Endothelial cell of umbilical vein (primary cell): ENCODE data around the gene RFK. TPM values are rescaled to one million over a fixed set of nuclear protein-coding genes. Genes with fewer than 3 reads are reported as not detected.

ENCODE experiments used
- BruUV-seq: library from RNA; stranded (reverse); fragments of 400-500 nt; replicated peaks from 2 replicates; lab custom pipeline; 2021; lab: Mats Ljungman, UMichigan
- CTCF ChIA-PET: fragments of 300-600, 350-600 bp; sonication (Branson Sonifier 250); formaldehyde crosslinking; loops from one replicate; lab custom pipeline; 2021; ENCODE audit warnings: antibody characterized with exemption, inconsistent platforms; lab: Charles Lee
- POLR2A ChIA-PET: fragments of 300-600, 350-600 bp; sonication (Branson Sonifier 250); formaldehyde crosslinking; loops from one replicate; lab custom pipeline; 2021; ENCODE audit warnings: antibody characterized with exemption, inconsistent platforms; lab: Charles Lee
- DNase-seq: peaks from one replicate; pipeline ENCODE4 v3.0.0-alpha.2; 2011; ENCODE audit warnings: low read depth, low spot score
- FAIRE-seq: peaks from 2 replicates; lab custom pipeline; 2011; peaks lifted over from hg19 to GRCh38; lab: Jason Lieb, UNC
- H2AFZ ChIP-seq: 2 replicates; pipeline ENCODE4 v1.6.0; 2012; ENCODE audit warnings: low read depth, low read length, control low read depth, inconsistent platforms
- H3K27ac ChIP-seq: 2 replicates; pipeline ENCODE4 v1.5.1; 2011; ENCODE audit warnings: low read depth, mild to moderate bottlenecking, control low read depth, low read length, moderate library complexity; ENCODE audit not compliant: insufficient read depth
- H3K27me3 ChIP-seq, 2 experiments: 2 replicates each; pipeline versions ENCODE4 v1.6.0 to v1.6.1; 2011; ENCODE audit warnings: low read length in 2 of 2, mixed read lengths in 1 of 2; ENCODE audit not compliant: control insufficient read depth in 2 of 2, insufficient read depth in 2 of 2
- H3K36me3 ChIP-seq, 2 experiments: 2 replicates in 1 of 2; 3 replicates in 1 of 2; pipeline ENCODE4 v1.5.1; 2011; ENCODE audit warnings: low read length in 2 of 2, mild to moderate bottlenecking in 1 of 2, moderate library complexity in 1 of 2; ENCODE audit not compliant: control insufficient read depth in 2 of 2, insufficient read depth in 2 of 2; ENCODE audit errors: extremely low read depth in 1 of 2
- H3K4me1 ChIP-seq: 3 replicates; pipeline ENCODE4 v1.5.1; 2011; ENCODE audit warnings: mild to moderate bottlenecking, low read length; ENCODE audit not compliant: control insufficient read depth, insufficient read depth; ENCODE audit errors: extremely low read depth
- H3K4me2 ChIP-seq: 2 replicates; pipeline ENCODE4 v1.6.1; 2011; ENCODE audit warnings: low read length, control low read depth, mixed read lengths; ENCODE audit not compliant: insufficient read depth
- H3K4me3 ChIP-seq, 3 experiments: fragments of 200-600 bp in 1 of 3; sonication (generic), shearing (Covaris generic) in 1 of 3; replicated peaks in 1 of 3; 2 replicates each; pipeline ENCODE4 v1.5.1; 2011 to 2016; ENCODE audit warnings: control low read depth in 3 of 3, low read length in 3 of 3, mild to moderate bottlenecking in 2 of 3, inconsistent platforms in 1 of 3, low read depth in 1 of 3, moderate library complexity in 1 of 3; ENCODE audit not compliant: insufficient read depth in 1 of 3
- H3K79me2 ChIP-seq: 2 replicates; pipeline ENCODE4 v1.6.0; 2012; ENCODE audit warnings: low read length, inconsistent platforms; ENCODE audit not compliant: control insufficient read depth, insufficient read depth
- H3K9ac ChIP-seq: replicated peaks from 2 replicates; pipeline ENCODE3; 2011; ENCODE audit warnings: low read length, control low read depth; ENCODE audit not compliant: insufficient read depth; ENCODE audit errors: extremely low read depth
- H3K9me1 ChIP-seq: replicated peaks from 3 replicates; pipeline ENCODE4 v1.6.0; 2011; ENCODE audit warnings: mild to moderate bottlenecking, low read length; ENCODE audit not compliant: control insufficient read depth, insufficient read depth; ENCODE audit errors: extremely low read depth
- H3K9me3 ChIP-seq: replicated peaks from 2 replicates; pipeline ENCODE4 v1.5.1; 2012; ENCODE audit warnings: low read length, inconsistent platforms; ENCODE audit not compliant: control insufficient read depth, insufficient read depth
- H4K20me1 ChIP-seq: replicated peaks from 2 replicates; pipeline ENCODE3; 2011; ENCODE audit warnings: mild to moderate bottlenecking, low read length; ENCODE audit not compliant: control insufficient read depth, insufficient read depth; ENCODE audit errors: extremely low read depth
- EZH2 ChIP-seq: IDR thresholded peaks from 2 replicates; pipeline ENCODE4 v1.6.1; 2012; ENCODE audit warnings: borderline replicate concordance, low read depth, mild to moderate bottlenecking, moderate library complexity, low read length, inconsistent platforms; ENCODE audit not compliant: severe bottlenecking
- JUN ChIP-seq: IDR thresholded peaks from 2 replicates; pipeline ENCODE4 v1.6.1; 2011; ENCODE audit warnings: borderline replicate concordance, low read depth; ENCODE audit not compliant: insufficient read length, insufficient read depth
- POLR2AphosphoS5 ChIP-seq: IDR thresholded peaks from 2 replicates; pipeline ENCODE4 v1.6.1; 2012; ENCODE audit warnings: low read depth, mild to moderate bottlenecking, control low read depth, low read length, moderate library complexity; ENCODE audit not compliant: insufficient read depth
- dilution Hi-C: fragments of 300-500 bp; cut with MboI; formaldehyde crosslinking; loops from one replicate; pipeline ENCODE4 v1.15.0; 2019; ENCODE audit warnings: low sequenced_read_pairs; ENCODE audit not compliant: extremely low pct_ligation_motif_present
- intact Hi-C: fragments of 100-400 bp; cut with micrococcal nuclease; formaldehyde crosslinking; loops from one replicate; pipeline ENCODE4 v1.10.0; 2022
- polyA plus RNA-seq, 4 experiments: library from polyadenylated mRNA; depleted of rRNA in 3 of 4; stranded (reverse) in 3 of 4; unstranded in 1 of 4; fragments of >200 nt; gene quantifications; 2 replicates each; pipeline versions ENCODE4 v1.2.1 to v1.2.3, GENCODE V29; 2011 to 2012; ENCODE audit warnings: missing spikeins in 1 of 4
- total RNA-seq: library from RNA; stranded (reverse); gene quantifications from 2 replicates; pipeline ENCODE4 v1.2.3, GENCODE V29; 2021
- TF ChIP-seq, protein P1 (sequence below), 2 donors: IDR thresholded peaks; 1 replicate in 1 of 2; 2 replicates in 1 of 2; pipeline ENCODE4 v1.5.1; 2011; ENCODE audit warnings: low read length in 2 of 2, mild to moderate bottlenecking in 2 of 2, moderate library complexity in 2 of 2, control low read depth in 1 of 2, inconsistent platforms in 1 of 2, low read depth in 1 of 2; ENCODE audit not compliant: insufficient read depth in 1 of 2; ENCODE audit errors: extremely low read depth in 1 of 2

RFK gene
- total and polyA plus RNA-seq, 2 donors (not counting 3 experiments of a cell fraction or from before 2014, with no cell fraction given) = 18.1 to 32.9 TPM

DNA sequence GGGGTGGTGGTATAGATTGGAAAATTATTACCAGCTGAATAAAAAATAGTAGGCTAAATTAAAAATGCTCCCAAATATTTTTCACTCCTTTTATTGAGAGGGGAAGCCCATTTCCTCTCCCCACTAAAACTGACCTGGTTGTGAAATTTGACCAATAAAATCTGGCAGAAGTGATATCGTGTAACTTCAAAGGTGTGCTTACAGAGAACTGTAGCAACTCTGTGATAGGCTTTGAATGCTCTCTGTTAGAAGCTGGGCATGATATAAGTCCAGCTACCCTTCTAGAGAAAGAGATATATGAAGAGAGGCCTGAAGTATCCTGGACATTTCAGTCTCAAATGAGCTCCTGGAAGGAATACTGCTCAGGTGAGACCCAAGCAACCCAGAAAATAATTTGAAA is 10.2 kb upstream of the RFK start:
- Histone ChIP-seq H3K4me3 (no peak overlapping the region), H3K27ac (no peak overlapping the region), H3K4me1 (peaks cover 5% of the 10 kb centered on the region), H3K9ac (no peak overlapping the region), H4K20me1 (no peaks in the 10 kb centered on the region), H3K27me3 (no peaks in the 10 kb centered on the region), H3K79me2 (no peaks in the 10 kb centered on the region), H3K36me3 (no peaks in the 10 kb centered on the region), H3K9me1 (no peaks in the 10 kb centered on the region), H3K4me2 (no peak overlapping the region), H3K9me3 (no peaks in the 10 kb centered on the region), H2AFZ (peak overlapping the region; percentile 41)
- POLR2A ChIA-PET = interaction anchor here (0.7 kb wide), 1 partner anchor 67 kb away, joined by 4 read pairs; no protein-coding TSS in a partner anchor
- DNase-seq (no peak), FAIRE-seq (no peak)
- dilution Hi-C loops = no loop called here
- BruUV-seq = no TSS peak
- CTCF ChIA-PET = interaction anchor here (0.8 to 1.8 kb wide), 9 partner anchors 10 to 300 kb away, joined by 3 to 19 read pairs (median 3); partner anchors contain the start of gene RFK
- intact Hi-C loops = no loop called here
- TF ChIP-seq JUN = no peak
- no peak for TF ChIP-seq POLR2AphosphoS5
- no peak for TF ChIP-seq EZH2

DNA sequence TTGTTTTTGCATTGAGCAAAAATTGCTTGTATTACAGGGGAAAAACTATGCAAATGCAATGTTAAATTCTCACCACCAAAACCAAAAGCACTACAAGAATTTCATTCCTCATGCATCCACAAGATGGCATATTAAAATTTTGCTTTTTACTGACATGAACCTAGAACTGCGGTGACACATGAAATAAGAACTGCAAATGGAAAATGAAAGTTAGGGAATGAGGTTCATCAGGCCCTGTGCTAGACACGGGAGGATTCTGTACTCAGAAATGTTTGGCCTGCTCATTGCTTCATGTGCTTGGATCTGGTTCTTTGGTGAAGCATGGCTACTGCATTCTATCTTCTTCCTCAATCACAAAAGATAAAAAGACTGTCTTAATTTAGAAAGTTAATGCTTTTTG is 9.1 kb upstream of the RFK start:
- FAIRE-seq = peak; percentile 80
- no peak overlapping the region for H3K4me3 ChIP-seq
- POLR2A ChIA-PET = no interaction called here
- peak overlapping the region; percentile 65 for H2AFZ ChIP-seq
- H3K4me1 ChIP-seq = peaks cover 5% of the 10 kb centered on the region
- dilution Hi-C loops (no loop called here), intact Hi-C loops (loop anchor here (1.0 to 2.0 kb wide), 3 partner anchors 43 to 301 kb away; no protein-coding TSS in a partner anchor)
- peak overlapping the region; percentile 71 for H3K4me2 ChIP-seq
- H3K36me3 ChIP-seq = no peaks in the 10 kb centered on the region
- peak; percentile 83 for DNase-seq
- no peak for TF ChIP-seq POLR2AphosphoS5
- TF ChIP-seq, protein P1, sequence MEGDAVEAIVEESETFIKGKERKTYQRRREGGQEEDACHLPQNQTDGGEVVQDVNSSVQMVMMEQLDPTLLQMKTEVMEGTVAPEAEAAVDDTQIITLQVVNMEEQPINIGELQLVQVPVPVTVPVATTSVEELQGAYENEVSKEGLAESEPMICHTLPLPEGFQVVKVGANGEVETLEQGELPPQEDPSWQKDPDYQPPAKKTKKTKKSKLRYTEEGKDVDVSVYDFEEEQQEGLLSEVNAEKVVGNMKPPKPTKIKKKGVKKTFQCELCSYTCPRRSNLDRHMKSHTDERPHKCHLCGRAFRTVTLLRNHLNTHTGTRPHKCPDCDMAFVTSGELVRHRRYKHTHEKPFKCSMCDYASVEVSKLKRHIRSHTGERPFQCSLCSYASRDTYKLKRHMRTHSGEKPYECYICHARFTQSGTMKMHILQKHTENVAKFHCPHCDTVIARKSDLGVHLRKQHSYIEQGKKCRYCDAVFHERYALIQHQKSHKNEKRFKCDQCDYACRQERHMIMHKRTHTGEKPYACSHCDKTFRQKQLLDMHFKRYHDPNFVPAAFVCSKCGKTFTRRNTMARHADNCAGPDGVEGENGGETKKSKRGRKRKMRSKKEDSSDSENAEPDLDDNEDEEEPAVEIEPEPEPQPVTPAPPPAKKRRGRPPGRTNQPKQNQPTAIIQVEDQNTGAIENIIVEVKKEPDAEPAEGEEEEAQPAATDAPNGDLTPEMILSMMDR (IDR thresholded peaks at IDR 0.05; ENCODE audit: extremely low read depth in 1 of 2, insufficient read depth in 1 of 2, low read depth in 1 of 2, low read length in 2 of 2) = peak; percentile 34 to 42
- peak overlapping the region; percentile 60 for H3K9ac ChIP-seq
- no peaks in the 10 kb centered on the region for H3K9me1 ChIP-seq
- H3K27me3 ChIP-seq = no peaks in the 10 kb centered on the region
- H3K27ac ChIP-seq = peak overlapping the region; percentile 32
- no peaks in the 10 kb centered on the region for H3K9me3 ChIP-seq
- BruUV-seq = no TSS peak
- CTCF ChIA-PET = no interaction called here
- H4K20me1 ChIP-seq = no peaks in the 10 kb centered on the region
- no peaks in the 10 kb centered on the region for H3K79me2 ChIP-seq
